ENCODE measurements around the gene SPOCK1. TPM values are rescaled to one million over a fixed set of nuclear protein-coding genes. Genes with fewer than 3 reads are reported as not detected.

Gene SPOCK1
- total and polyA plus RNA-seq, 2 of the 13 experiments (the other 11 are each of a cell fraction or from before 2014, with no cell fraction given), result 0.18 to 0.29 TPM

- H4K20me1 ChIP-seq (ENCODE audit: insufficient read depth, low read length), result no peaks in the 10 kb centered on the region
- H3K9ac ChIP-seq (ENCODE audit: insufficient read depth, low read depth, low read length), result no peak overlapping the region
- in situ Hi-C loops (cut with HindIII; ENCODE audit: extremely low pct_ligation_motif_present, low pct_unique_long_range_greater_than_20kb) (no loop called here), intact Hi-C loops (cut with micrococcal nuclease; ENCODE audit: unreplicated experiment) (no loop called here)
- no peak overlapping the region for H3K4me2 ChIP-seq (ENCODE audit: low read depth, low read length)
- no peak overlapping the region for H2AFZ ChIP-seq (ENCODE audit: low read length)
- FAIRE-seq (no peak), DNase-seq (ENCODE audit: low spot score) (no peak), ATAC-seq (no peak)
- H3K9me3 ChIP-seq (ENCODE audit: low read length), result no peaks in the 10 kb centered on the region
- no peaks in the 10 kb centered on the region for H3K79me2 ChIP-seq (ENCODE audit: insufficient read depth, low read length)
- BruUV-seq (replicated peaks), result no TSS peak
- 20% methylated on average over 2 of the region's 2 CpGs for WGBS (ENCODE audit: low lambda C conversion rate)
- ChIA-PET CTCF (ENCODE audit: low intra/inter-chr PET ratio, low total read pairs) (no interaction called here), POLR2A (no interaction called here)
- no peaks in the 10 kb centered on the region for H3K4me1 ChIP-seq (ENCODE audit: insufficient read depth, low read length)
- no peak overlapping the region for H3K27ac ChIP-seq (ENCODE audit: extremely low read length, insufficient read depth, low read length)
- no peak overlapping the region for H3K4me3 ChIP-seq (replicated peaks in 1 of 3; ENCODE audit: insufficient read depth in 1 of 3, low read depth in 2 of 3, low read length in 3 of 3)
- H3K36me3 ChIP-seq (replicated peaks in 1 of 2; ENCODE audit: control insufficient read depth in 1 of 2, insufficient read depth in 2 of 2, low read length in 2 of 2), result no peaks in the 10 kb centered on the region
- no peaks in the 10 kb centered on the region for H3K27me3 ChIP-seq (ENCODE audit: control insufficient read depth in 1 of 2, insufficient read depth in 2 of 2, low read length in 2 of 2)
- TF ChIP-seq CEBPB (IDR thresholded peaks at IDR 0.05; ENCODE audit: borderline replicate concordance, low read depth, low read length), result no peak
- TF ChIP-seq MNT (IDR thresholded peaks at IDR 0.05), result peak; percentile 57; the same call in 1 of the 2 replicates
Measured at GRCh38 chr5:137488974-137489373, 10.2 kb downstream of the SPOCK1 start.

DNA sequence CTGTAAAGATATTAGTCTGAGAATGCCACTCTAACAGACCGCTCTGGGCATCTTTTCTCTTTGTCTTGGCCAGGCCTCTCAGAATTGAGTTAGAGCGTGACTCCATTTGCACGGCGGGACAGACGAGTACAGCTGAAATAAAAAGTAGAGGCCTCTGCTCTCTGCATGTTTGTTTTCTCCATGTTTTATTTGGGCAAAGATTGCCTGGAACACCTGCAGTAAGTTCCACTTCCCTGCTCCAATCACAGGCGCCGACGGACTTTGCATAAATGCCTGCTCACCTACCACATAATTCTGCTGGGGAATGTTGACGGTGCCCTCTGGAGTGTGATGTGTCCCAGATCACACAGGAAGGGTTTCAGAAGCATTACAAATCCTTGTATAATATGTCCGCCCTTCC is 10.6 kb downstream of the SPOCK1 start:
- Histone ChIP-seq H4K20me1 (ENCODE audit: insufficient read depth, low read length) (no peaks in the 10 kb centered on the region), H3K27ac (ENCODE audit: extremely low read length, insufficient read depth, low read length) (no peak overlapping the region), H3K4me1 (ENCODE audit: insufficient read depth, low read length) (no peaks in the 10 kb centered on the region), H3K4me2 (ENCODE audit: low read depth, low read length) (no peak overlapping the region), H3K4me3 (replicated peaks in 1 of 3; ENCODE audit: insufficient read depth in 1 of 3, low read depth in 2 of 3, low read length in 3 of 3) (no peak overlapping the region), H3K9me3 (ENCODE audit: low read length) (no peaks in the 10 kb centered on the region), H3K36me3 (replicated peaks in 1 of 2; ENCODE audit: control insufficient read depth in 1 of 2, insufficient read depth in 2 of 2, low read length in 2 of 2) (no peaks in the 10 kb centered on the region), H3K79me2 (ENCODE audit: insufficient read depth, low read length) (no peaks in the 10 kb centered on the region), H3K27me3 (ENCODE audit: control insufficient read depth in 1 of 2, insufficient read depth in 2 of 2, low read length in 2 of 2) (no peaks in the 10 kb centered on the region), H3K9ac (ENCODE audit: insufficient read depth, low read depth, low read length) (no peak overlapping the region), H2AFZ (ENCODE audit: low read length) (no peak overlapping the region)
- no peak for ATAC-seq
- FAIRE-seq, result no peak
- intact Hi-C loops (cut with micrococcal nuclease; ENCODE audit: unreplicated experiment) (no loop called here), in situ Hi-C loops (cut with HindIII; ENCODE audit: extremely low pct_ligation_motif_present, low pct_unique_long_range_greater_than_20kb) (no loop called here)
- ChIA-PET CTCF (ENCODE audit: low intra/inter-chr PET ratio, low total read pairs) (no interaction called here), POLR2A (no interaction called here)
- 73% methylated on average over 10 of the region's 10 CpGs for WGBS (ENCODE audit: low lambda C conversion rate)
- no peak for TF ChIP-seq POGZ (CRISPR knock-in tag; IDR thresholded peaks at IDR 0.05)
- no peak for TF ChIP-seq ZSCAN12 (CRISPR knock-in tag; IDR thresholded peaks at IDR 0.05)
- TF ChIP-seq ZBTB7A (CRISPR knock-in tag; IDR thresholded peaks at IDR 0.05), result no peak
- no peak for TF ChIP-seq ZNF709 (CRISPR knock-in tag; IDR thresholded peaks at IDR 0.05)
- no peak for TF ChIP-seq PAXIP1 (CRISPR knock-in tag; conservative IDR thresholded peaks at IDR 0.05)
- DNase-seq (ENCODE audit: low spot score), result no peak
- no TSS peak for BruUV-seq (replicated peaks)
